ENCODE measurements around the gene RPSA.

DNA sequence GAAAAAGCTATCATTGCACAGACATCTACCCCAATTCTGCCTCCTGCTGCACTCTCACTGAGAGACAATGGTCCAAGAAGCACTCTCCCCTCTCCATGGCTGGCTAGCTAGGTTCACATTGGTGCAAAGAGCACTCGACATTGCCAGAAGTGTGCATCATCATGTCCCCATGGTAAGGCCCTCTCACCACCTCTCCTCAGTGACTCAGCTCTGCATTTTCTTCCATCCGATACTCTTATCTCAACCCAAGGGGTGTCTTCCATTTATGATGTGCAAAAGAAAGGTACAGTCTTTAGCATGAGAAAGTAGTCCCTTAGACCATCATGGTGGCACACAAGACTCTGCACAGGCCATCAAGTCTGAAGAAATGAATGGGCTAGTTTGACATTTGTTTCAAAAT lies 14.0 kb downstream of the RPSA start:
- no peak for TF ChIP-seq POLR2A (IDR thresholded peaks at IDR 0.05)
- TF ChIP-seq, protein P1, sequence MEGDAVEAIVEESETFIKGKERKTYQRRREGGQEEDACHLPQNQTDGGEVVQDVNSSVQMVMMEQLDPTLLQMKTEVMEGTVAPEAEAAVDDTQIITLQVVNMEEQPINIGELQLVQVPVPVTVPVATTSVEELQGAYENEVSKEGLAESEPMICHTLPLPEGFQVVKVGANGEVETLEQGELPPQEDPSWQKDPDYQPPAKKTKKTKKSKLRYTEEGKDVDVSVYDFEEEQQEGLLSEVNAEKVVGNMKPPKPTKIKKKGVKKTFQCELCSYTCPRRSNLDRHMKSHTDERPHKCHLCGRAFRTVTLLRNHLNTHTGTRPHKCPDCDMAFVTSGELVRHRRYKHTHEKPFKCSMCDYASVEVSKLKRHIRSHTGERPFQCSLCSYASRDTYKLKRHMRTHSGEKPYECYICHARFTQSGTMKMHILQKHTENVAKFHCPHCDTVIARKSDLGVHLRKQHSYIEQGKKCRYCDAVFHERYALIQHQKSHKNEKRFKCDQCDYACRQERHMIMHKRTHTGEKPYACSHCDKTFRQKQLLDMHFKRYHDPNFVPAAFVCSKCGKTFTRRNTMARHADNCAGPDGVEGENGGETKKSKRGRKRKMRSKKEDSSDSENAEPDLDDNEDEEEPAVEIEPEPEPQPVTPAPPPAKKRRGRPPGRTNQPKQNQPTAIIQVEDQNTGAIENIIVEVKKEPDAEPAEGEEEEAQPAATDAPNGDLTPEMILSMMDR (IDR thresholded peaks at IDR 0.05) = no peak
- no peak for TF ChIP-seq EP300 (IDR thresholded peaks at IDR 0.05)
